Upper lobe of right lung (tissue), 1 donor: ENCODE data around the gene MGST2. TPM values are rescaled to one million over a fixed set of nuclear protein-coding genes. Genes with fewer than 3 reads are reported as not detected.

Experiments used
- ATAC-seq: fragments of 200-7000 bp; cut with Tn5 transposase; one replicate; pipeline ENCODE4 v1.9.1; 2020; ENCODE audit warnings: mild to moderate bottlenecking, moderate library complexity
- DNase-seq: peaks from one replicate; pipeline ENCODE4 v3.0.0-alpha.2; 2020
- H3K27ac ChIP-seq: fragments of 200-600 bp; one replicate; pipeline ENCODE4 v1.8.0; 2022
- H3K27me3 ChIP-seq: fragments of 200-600 bp; one replicate; pipeline ENCODE4 v1.8.0; 2022; ENCODE audit warnings: mild to moderate bottlenecking
- H3K36me3 ChIP-seq: fragments of 200-600 bp; one replicate; pipeline ENCODE4 v1.8.0; 2022
- H3K4me1 ChIP-seq: fragments of 200-600 bp; one replicate; pipeline ENCODE4 v1.8.0; 2022
- H3K4me3 ChIP-seq: fragments of 200-600 bp; one replicate; pipeline ENCODE4 v1.8.0; 2022; ENCODE audit warnings: mild to moderate bottlenecking
- H3K9me3 ChIP-seq: fragments of 200-600 bp; one replicate; pipeline ENCODE4 v1.8.0; 2022
- intact Hi-C: fragments of 100-400 bp; cut with DNase I; formaldehyde crosslinking; loops from one replicate; pipeline ENCODE4 v1.11.0; 2022
- total RNA-seq: library from RNA; stranded (reverse); fragmentation: NEBNext Ultra II Directional; extraction: Animal tissue kit (Norgen Biotek cat#: 25700); gene quantifications from one replicate; pipeline ENCODE4 v1.2.1, GENCODE V29; 2021
- TF ChIP-seq, protein P1 (sequence below): fragments of 200-600 bp; IDR thresholded peaks from one replicate; pipeline ENCODE4 v1.8.0; 2022; ENCODE audit warnings: antibody characterized with exemption
- donor health status: DM: no; HTN: yes; CAD: no; lungs with severe emphysema.

MGST2 gene
- total RNA-seq, 1 donor from 2014 or later, result 64.6 TPM

DNA sequence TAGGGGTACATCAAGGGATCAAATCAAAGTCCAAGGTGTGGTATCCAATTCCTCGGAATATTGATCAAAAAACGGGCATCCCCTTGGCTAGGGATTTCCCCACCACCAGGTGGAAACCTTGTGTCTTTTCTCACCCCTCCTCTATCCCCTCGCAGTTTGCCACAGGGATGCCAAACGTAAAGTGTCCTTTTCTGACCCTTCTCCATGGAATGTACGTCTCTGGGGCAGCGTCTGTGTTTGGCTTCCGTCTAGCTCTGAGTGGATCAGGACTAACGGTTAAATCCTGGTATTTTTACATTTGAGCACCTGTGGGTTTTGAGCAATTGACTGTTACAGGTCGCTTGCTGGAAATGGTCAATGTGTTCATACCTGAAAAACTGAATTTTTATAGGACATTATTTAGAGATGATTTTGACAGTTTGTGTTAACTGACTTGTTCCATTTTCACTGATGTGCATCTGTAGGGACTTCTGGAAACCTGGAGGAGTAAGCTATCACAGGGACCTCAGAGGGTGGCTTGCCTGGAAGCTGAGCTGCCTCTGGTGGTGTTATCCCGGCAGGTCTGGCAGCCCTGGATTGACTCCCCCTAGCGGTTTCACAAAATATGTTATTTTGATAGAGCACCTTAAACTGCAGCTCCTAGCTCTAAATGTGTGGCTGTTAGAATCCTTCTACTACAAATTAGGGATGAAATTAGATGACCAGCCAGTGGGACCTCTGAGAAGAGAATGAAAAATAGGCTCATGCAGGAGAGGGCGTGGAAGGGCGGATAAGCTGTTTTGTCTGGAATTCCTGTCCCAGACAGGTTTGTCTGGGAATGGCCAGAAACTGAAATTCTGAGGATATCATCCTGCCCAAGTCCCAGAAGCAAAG, 8.8 kb upstream of the MGST2 start:
- ATAC-seq (peak; percentile 89), DNase-seq (peak; percentile 68)
- H3K36me3 ChIP-seq, result no peaks in the 10 kb centered on the region
- intact Hi-C loops, result no loop called here
- peaks cover 3% of the 10 kb centered on the region for H3K4me1 ChIP-seq
- TF ChIP-seq, protein P1, sequence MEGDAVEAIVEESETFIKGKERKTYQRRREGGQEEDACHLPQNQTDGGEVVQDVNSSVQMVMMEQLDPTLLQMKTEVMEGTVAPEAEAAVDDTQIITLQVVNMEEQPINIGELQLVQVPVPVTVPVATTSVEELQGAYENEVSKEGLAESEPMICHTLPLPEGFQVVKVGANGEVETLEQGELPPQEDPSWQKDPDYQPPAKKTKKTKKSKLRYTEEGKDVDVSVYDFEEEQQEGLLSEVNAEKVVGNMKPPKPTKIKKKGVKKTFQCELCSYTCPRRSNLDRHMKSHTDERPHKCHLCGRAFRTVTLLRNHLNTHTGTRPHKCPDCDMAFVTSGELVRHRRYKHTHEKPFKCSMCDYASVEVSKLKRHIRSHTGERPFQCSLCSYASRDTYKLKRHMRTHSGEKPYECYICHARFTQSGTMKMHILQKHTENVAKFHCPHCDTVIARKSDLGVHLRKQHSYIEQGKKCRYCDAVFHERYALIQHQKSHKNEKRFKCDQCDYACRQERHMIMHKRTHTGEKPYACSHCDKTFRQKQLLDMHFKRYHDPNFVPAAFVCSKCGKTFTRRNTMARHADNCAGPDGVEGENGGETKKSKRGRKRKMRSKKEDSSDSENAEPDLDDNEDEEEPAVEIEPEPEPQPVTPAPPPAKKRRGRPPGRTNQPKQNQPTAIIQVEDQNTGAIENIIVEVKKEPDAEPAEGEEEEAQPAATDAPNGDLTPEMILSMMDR, result peak; percentile 81
- H3K27ac ChIP-seq, result no peak overlapping the region
- H3K9me3 ChIP-seq, result no peaks in the 10 kb centered on the region
- no peaks in the 10 kb centered on the region for H3K27me3 ChIP-seq
- no peak overlapping the region for H3K4me3 ChIP-seq

- DNase-seq (no peak), ATAC-seq (no peak)
- no peaks in the 10 kb centered on the region for H3K27me3 ChIP-seq
- H3K27ac ChIP-seq, result no peak overlapping the region
- no peaks in the 10 kb centered on the region for H3K36me3 ChIP-seq
- intact Hi-C loops, result no loop called here
- peaks cover 3% of the 10 kb centered on the region for H3K4me1 ChIP-seq
- H3K9me3 ChIP-seq, result no peaks in the 10 kb centered on the region
- H3K4me3 ChIP-seq, result no peak overlapping the region
- TF ChIP-seq, protein P1, result no peak
These were observed 7.4 kb upstream of the MGST2 start for GRCh38 chr4:139658185-139658584.

DNA sequence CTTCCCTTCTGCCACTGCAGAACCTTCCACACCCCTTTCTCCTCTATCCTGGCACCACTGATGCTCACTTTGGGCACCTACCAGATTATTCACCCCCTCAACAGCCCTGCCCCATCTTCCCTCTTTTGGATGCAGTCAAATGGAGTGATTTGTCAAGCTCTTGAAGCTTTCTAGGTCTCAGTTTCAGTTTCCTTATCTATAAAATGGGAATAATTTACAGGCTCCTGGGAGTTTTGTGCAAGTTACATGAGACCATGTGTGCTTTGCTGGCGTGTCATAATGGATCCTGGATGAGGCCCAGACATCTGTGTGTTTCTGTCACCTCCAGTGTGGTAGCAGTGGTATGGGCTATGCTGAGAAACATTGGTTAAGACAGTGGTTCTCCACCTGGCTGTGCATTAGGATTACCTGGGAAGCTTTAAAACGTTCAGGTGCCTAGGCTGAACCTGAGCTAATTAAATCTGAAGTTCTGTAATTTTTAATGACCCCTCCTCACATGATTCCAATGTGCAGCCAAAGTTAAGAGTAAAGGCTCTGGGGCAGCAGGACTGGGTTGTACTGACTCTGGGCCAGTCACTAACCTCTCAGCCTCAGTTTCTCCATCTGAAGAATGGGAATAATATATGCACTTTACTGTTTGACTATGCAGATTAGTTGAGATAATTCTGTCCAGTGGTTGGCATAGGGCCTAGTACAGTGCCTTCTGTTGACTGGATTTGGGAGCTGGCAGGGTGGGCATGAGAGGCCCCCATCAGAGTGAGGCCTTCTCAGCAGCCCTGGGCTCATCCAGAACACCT, 6.8 kb upstream of the MGST2 start:
- no peaks in the 10 kb centered on the region for H3K9me3 ChIP-seq
- no peaks in the 10 kb centered on the region for H3K36me3 ChIP-seq
- no peaks in the 10 kb centered on the region for H3K27me3 ChIP-seq
- intact Hi-C loops, result no loop called here
- H3K4me3 ChIP-seq, result no peak overlapping the region
- H3K27ac ChIP-seq, result no peak overlapping the region
- DNase-seq, result no peak
- no peak for ATAC-seq
- TF ChIP-seq, protein P1, result no peak
- peaks cover 3% of the 10 kb centered on the region for H3K4me1 ChIP-seq

DNA sequence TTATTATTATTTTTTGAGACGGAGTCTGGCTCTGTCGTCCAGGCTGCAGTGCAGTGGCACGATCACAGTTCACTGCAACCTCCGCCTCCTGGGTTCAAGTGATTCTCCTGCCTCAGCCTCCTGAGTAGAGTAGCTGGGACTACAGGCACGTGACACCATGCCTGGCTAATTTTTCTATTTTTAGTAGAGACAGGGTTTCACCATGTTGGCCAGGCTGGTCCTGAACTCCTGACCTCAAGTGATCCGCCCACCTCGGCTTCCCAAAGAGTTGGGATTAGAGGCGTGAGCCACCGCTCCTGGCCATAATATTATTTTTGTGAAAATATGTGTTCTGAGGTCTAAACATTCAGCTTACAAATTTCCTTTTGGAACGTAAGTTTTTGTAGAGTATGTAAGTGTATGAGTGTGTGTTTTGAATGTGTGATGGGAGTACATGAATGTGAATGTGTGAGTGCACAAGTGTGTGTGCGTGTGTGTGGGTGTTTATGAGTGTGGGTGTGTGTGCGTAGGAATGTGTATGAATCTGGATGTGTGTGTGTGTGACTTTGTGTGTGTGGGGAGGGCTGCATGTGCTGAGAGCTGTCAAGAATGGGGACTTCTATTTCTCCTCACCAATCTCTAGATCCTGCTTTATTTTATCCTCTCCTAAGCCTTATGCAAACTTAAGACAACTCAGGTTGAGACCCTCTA, 5.7 kb upstream of the MGST2 start:
- Histone ChIP-seq H3K9me3 (no peaks in the 10 kb centered on the region), H3K4me1 (peaks cover 5% of the 10 kb centered on the region), H3K27ac (no peak overlapping the region), H3K27me3 (no peaks in the 10 kb centered on the region), H3K36me3 (no peaks in the 10 kb centered on the region), H3K4me3 (no peak overlapping the region)
- ATAC-seq, result no peak
- intact Hi-C loops, result no loop called here
- TF ChIP-seq, protein P1, result no peak
- no peak for DNase-seq

DNA sequence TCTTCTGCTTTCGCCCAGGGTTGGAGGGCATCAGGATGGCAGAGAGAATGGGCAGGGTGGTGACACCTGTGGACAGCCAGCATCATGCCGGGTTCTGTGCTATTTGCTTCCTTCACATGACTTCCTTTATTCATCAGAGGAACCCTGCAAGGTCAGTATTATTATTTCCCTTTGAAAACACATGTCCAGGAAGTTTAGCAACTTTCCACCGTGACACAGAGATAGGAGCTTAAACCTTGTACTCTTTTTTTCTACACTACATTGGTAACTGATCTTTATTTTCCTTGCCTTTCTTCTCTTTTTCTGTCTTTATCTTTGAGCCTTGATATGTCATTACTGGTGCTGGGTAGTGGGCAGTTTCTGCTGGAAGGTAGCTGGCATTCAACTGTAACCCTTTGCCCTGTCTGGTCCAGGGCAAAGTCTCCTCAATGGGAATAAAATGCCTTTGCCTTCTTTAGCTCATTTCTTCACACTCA, 5.0 kb upstream of the MGST2 start:
- intact Hi-C loops, result no loop called here
- peaks cover 11% of the 10 kb centered on the region for H3K4me1 ChIP-seq
- H3K9me3 ChIP-seq, result no peaks in the 10 kb centered on the region
- ATAC-seq (peak; percentile 57), DNase-seq (no peak)
- no peak overlapping the region for H3K4me3 ChIP-seq
- no peaks in the 10 kb centered on the region for H3K27me3 ChIP-seq
- no peaks in the 10 kb centered on the region for H3K36me3 ChIP-seq
- H3K27ac ChIP-seq, result peak overlapping the region; percentile 26
- TF ChIP-seq, protein P1, result no peak
